Gastrocnemius medialis (tissue), 4 donors: ENCODE measurements around the gene NAV2. TPM values are rescaled to one million over a fixed set of nuclear protein-coding genes. Genes with fewer than 3 reads are reported as not detected.

Experiments used
- ATAC-seq, 2 donors: fragments of 150-250 bp; one replicate each; pipeline ENCODE4 v1.9.1; 2016
- DNase-seq, 2 donors: peaks; one replicate each; pipeline ENCODE4 v3.0.0-alpha.2; 2019
- H3K27ac ChIP-seq, 4 donors: fragments of 200-600 bp; sonication (generic); 1 replicate in 1 of 4; 2 replicates in 3 of 4; pipeline ENCODE4 v1.5.1; 2016 to 2018; ENCODE audit warnings: mild to moderate bottlenecking in 2 of 4, moderate library complexity in 1 of 4
- H3K27me3 ChIP-seq, 3 donors: fragments of 200-600 bp; sonication (generic) in 2 of 3; 1 replicate in 1 of 3; 2 replicates in 2 of 3; pipeline versions ENCODE4 v1.5.1 to v1.6.0; 2016 to 2019; ENCODE audit warnings: mild to moderate bottlenecking in 1 of 3, moderate library complexity in 1 of 3
- H3K36me3 ChIP-seq, 2 donors: fragments of 200-600 bp; sonication (generic) in 1 of 2; one replicate each; pipeline ENCODE4 v1.5.1; 2017 to 2018
- H3K4me1 ChIP-seq, 2 donors: fragments of 200-600 bp; sonication (generic) in 1 of 2; one replicate each; pipeline ENCODE4 v1.5.1; 2016 to 2017; ENCODE audit warnings: mild to moderate bottlenecking in 2 of 2
- H3K4me3 ChIP-seq, 4 donors: fragments of 200-600 bp; sonication (generic) in 3 of 4; 1 replicate in 1 of 4; 2 replicates in 3 of 4; pipeline ENCODE4 v1.5.1; 2016 to 2019; ENCODE audit warnings: mild to moderate bottlenecking in 2 of 4
- H3K9me3 ChIP-seq, 3 donors: fragments of 200-600 bp; sonication (generic) in 2 of 3; 1 replicate in 1 of 3; 2 replicates in 2 of 3; pipeline ENCODE4 v1.5.1; 2016 to 2019
- POLR2A ChIP-seq, 2 donors: fragments of 450-650 bp; IDR thresholded peaks; one replicate each; pipeline ENCODE4 v1.6.1; 2017; ENCODE audit warnings: antibody characterized with exemption in 2 of 2, mild to moderate bottlenecking in 2 of 2, moderate library complexity in 2 of 2
- in situ Hi-C, 4 donors: fragments of 200-750 bp; cut with MboI; loops; one replicate each; pipeline versions ENCODE4 v1.15.0 to v1.8.0; 2017; ENCODE audit warnings: low sequenced_read_pairs in 4 of 4
- intact Hi-C: fragments of 100-400 bp; cut with DNase I; formaldehyde crosslinking; loops from one replicate; pipeline ENCODE4 v1.15.1; 2023; ENCODE audit warnings: low total_unique reads
- total RNA-seq, 4 donors: library from RNA; depleted of rRNA; stranded (reverse); fragments of >200 nt; gene quantifications; one replicate each; pipeline versions ENCODE4 v1.1.0 to v1.2.3, GENCODE V29; 2016
- TF ChIP-seq, protein P1 (sequence below), 5 experiments: fragments of 450-650 bp in 3 of 5; fragments of 200-600 bp in 2 of 5; sonication (generic) in 2 of 5; IDR thresholded peaks in 4 of 5; conservative IDR thresholded peaks in 1 of 5; 1 replicate in 4 of 5; 2 replicates in 1 of 5; pipeline ENCODE4 v1.5.1; 2016 to 2019; ENCODE audit warnings: antibody characterized with exemption in 5 of 5, mild to moderate bottlenecking in 3 of 5, moderate library complexity in 3 of 5

NAV2 gene
- total RNA-seq, 4 donors from 2014 or later, result 3.2 to 7.7 (median 5.5) TPM

DNA sequence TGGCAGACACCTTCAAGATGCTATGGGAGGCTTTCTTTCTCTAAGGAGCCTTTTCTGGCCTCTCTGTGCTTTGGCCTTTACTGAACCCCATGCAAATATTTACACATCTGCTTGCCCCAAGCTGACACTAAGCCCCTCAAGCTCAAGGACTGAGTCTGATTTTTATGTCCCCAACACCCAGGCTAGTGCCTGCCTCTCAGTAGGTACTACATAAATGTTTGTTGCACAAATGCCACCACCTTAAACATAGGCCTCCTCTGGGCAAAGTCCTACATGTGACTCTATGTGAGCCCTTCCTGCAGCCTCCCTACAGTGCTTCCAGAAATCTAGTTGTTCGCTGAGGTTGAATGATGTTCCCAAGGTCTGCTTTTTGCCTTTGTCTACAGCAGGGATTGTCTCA, 260.0 kb downstream of the NAV2 start:
- ATAC-seq, result no peak
- no peaks in the 10 kb centered on the region for H3K9me3 ChIP-seq
- TF ChIP-seq, protein P1, sequence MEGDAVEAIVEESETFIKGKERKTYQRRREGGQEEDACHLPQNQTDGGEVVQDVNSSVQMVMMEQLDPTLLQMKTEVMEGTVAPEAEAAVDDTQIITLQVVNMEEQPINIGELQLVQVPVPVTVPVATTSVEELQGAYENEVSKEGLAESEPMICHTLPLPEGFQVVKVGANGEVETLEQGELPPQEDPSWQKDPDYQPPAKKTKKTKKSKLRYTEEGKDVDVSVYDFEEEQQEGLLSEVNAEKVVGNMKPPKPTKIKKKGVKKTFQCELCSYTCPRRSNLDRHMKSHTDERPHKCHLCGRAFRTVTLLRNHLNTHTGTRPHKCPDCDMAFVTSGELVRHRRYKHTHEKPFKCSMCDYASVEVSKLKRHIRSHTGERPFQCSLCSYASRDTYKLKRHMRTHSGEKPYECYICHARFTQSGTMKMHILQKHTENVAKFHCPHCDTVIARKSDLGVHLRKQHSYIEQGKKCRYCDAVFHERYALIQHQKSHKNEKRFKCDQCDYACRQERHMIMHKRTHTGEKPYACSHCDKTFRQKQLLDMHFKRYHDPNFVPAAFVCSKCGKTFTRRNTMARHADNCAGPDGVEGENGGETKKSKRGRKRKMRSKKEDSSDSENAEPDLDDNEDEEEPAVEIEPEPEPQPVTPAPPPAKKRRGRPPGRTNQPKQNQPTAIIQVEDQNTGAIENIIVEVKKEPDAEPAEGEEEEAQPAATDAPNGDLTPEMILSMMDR (IDR thresholded peaks at IDR 0.05 in 4 of 5, conservative IDR thresholded peaks at IDR 0.05 in 1 of 5), result no peak
- no peak for TF ChIP-seq POLR2A (IDR thresholded peaks at IDR 0.05)
- intact Hi-C loops, result no loop called here
- DNase-seq, result no peak
- no peaks in the 10 kb centered on the region for H3K27me3 ChIP-seq
- no peak overlapping the region for H3K4me3 ChIP-seq
- in situ Hi-C loops, result loop anchor here in 1 of 4 donors (25.0 kb wide), 1 partner anchor 365 kb away; no protein-coding TSS in a partner anchor
- no peaks in the 10 kb centered on the region for H3K4me1 ChIP-seq
- H3K36me3 ChIP-seq, result no peaks in the 10 kb centered on the region
- H3K27ac ChIP-seq, result no peak overlapping the region

DNA sequence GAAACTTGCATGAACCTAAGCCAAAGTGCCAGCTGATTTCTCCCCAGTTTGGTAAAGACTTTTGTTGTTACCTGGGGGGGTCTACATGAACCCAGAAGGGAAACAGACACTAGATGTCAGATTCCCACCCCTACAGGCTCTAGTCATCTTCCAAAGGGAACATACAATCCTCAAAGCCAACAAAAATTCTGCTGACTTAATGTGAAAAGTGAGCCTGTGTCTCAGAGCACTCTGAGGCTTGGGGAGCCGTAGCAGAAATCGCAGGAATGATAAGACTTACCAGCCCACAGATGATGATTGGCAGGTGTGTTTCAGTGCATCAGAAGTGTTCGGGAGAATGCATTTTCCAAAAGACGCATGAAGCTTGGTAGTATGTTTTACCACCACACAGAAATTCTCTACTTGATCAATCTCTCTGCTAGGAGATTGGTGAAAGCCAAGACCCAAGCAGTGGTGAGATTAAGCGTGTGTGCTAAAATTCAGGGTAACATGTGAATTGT, 260.5 kb downstream of the NAV2 start:
- DNase-seq, result no peak

DNA sequence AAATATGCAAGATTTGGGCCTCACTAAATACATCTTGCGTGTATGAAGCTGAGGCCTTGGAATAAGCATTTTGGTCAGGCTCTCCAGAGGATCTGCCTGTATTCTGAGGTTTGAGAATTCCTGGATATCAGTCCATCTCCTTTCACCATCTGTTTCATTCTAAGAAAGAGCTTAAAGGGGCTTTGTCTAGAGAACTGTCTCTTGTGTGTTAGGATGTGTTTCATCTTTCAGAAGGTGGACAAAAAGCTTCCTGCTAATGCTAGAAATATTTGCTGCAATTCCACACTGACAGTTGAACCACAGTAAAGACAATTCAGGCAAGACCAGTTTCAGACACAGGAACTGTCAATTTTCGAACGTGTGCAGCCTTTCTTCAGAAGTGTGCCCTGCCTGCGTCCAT, 262.2 kb downstream of the NAV2 start:
- Histone ChIP-seq H3K4me3 (no peak overlapping the region), H3K36me3 (no peaks in the 10 kb centered on the region), H3K27me3 (no peaks in the 10 kb centered on the region), H3K4me1 (no peaks in the 10 kb centered on the region), H3K9me3 (no peaks in the 10 kb centered on the region), H3K27ac (no peak overlapping the region)
- TF ChIP-seq POLR2A (IDR thresholded peaks at IDR 0.05), result no peak
- TF ChIP-seq, protein P1 (IDR thresholded peaks at IDR 0.05 in 4 of 5, conservative IDR thresholded peaks at IDR 0.05 in 1 of 5), result no peak
- intact Hi-C loops, result no loop called here
- DNase-seq (no peak), ATAC-seq (no peak)
- in situ Hi-C loops, result loop anchor here in 2 of 4 donors (25.0 kb wide), 2 partner anchors 88 to 362 kb away; no protein-coding TSS in a partner anchor

More for the DNA sequence above, 260.5 kb downstream of the NAV2 start:
- in situ Hi-C loops (loop anchor here in 1 of 4 donors (25.0 kb wide), 1 partner anchor 364 kb away; no protein-coding TSS in a partner anchor), intact Hi-C loops (no loop called here)
- Histone ChIP-seq H3K36me3 (no peaks in the 10 kb centered on the region), H3K4me1 (no peaks in the 10 kb centered on the region), H3K9me3 (no peaks in the 10 kb centered on the region), H3K4me3 (no peak overlapping the region), H3K27me3 (no peaks in the 10 kb centered on the region), H3K27ac (no peak overlapping the region)
- TF ChIP-seq POLR2A (IDR thresholded peaks at IDR 0.05), result no peak
- ATAC-seq, result no peak

DNA sequence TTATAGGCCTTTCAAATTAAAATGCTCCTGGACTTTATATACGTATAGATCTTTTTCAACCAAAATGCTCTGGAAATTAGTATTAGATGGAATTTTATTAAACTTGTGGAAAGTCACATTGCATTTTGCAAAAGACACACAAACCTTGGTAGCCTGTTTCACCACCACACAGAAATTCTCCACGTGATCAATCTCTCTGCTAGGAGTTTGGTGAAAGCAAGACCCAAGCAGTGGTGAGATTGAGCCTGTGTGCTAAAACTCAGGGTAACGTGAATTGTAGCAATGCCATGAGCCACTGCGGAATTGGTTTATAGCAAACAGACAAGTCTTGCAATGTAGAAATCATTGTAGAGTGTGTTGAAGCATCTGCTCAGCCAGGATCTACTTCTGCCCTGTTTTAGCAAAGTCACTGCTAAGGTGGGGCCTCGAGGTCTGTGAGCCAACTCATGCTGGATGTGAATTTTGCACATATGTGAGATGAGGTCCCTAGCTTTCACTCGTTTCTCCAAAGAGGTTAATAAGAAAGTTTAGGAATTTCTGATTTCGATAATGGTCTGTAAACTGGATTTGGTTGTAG, 262.9 kb downstream of the NAV2 start:
- Histone ChIP-seq H3K9me3 (no peaks in the 10 kb centered on the region), H3K4me3 (no peak overlapping the region), H3K27me3 (no peaks in the 10 kb centered on the region), H3K36me3 (no peaks in the 10 kb centered on the region), H3K4me1 (peaks cover 0 to under 1% of the 10 kb centered on the region in 2 donors), H3K27ac (no peak overlapping the region)
- TF ChIP-seq, protein P1 (IDR thresholded peaks at IDR 0.05 in 4 of 5, conservative IDR thresholded peaks at IDR 0.05 in 1 of 5), result no peak
- in situ Hi-C loops (loop anchor here in 1 of 4 donors (25.0 kb wide), 1 partner anchor 88 kb away; no protein-coding TSS in a partner anchor), intact Hi-C loops (no loop called here)
- ATAC-seq (no peak), DNase-seq (no peak)

DNA sequence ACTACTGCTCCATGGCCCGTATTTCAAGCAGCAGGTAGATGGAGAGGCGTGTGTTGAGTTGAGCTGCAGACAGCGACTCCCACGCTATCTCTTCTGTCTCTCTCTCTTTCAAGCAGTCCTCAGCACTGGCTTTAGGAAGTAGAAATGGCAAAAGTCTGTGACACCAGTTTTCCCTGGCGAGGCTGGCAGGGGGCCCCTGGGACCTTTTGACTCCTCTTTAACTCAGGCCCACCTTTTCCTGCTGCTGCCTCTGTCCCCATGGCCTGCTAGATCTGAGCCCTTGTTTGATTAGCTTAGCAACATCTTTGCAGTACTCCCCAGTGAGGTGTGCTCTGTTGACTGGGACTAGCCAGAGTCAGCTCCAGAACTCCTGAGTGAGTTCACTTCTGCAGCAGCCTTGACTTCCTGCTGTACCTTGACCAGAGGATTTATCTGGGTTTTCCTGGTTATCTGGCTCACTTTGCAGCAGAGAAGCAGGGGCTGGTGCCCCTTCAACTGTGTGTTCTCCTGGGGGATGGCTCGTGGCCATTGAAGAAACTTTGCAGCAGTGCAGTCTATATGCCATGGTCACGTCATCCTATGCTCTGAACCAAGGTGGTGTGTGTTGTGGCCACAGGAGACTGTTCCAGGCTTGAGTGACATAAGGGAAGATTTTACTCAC, 263.8 kb downstream of the NAV2 start:
- H3K4me1 ChIP-seq, result peaks cover 0 to 5% of the 10 kb centered on the region in 2 donors
- no peak for ATAC-seq
- in situ Hi-C loops (loop anchor here in 1 of 4 donors (25.0 kb wide), 1 partner anchor 89 kb away; no protein-coding TSS in a partner anchor), intact Hi-C loops (no loop called here)
- H3K27me3 ChIP-seq, result no peaks in the 10 kb centered on the region
- DNase-seq, result no peak
- no peaks in the 10 kb centered on the region for H3K36me3 ChIP-seq
- H3K9me3 ChIP-seq, result no peaks in the 10 kb centered on the region
- H3K4me3 ChIP-seq, result no peak overlapping the region
- no peak for TF ChIP-seq POLR2A (IDR thresholded peaks at IDR 0.05)
- TF ChIP-seq, protein P1 (IDR thresholded peaks at IDR 0.05 in 4 of 5, conservative IDR thresholded peaks at IDR 0.05 in 1 of 5), result no peak
- H3K27ac ChIP-seq, result no peak overlapping the region
